ENCODE data around the gene ARHGAP6. TPM values are rescaled to one million over a fixed set of nuclear protein-coding genes. Genes with fewer than 3 reads are reported as not detected.

Gene ARHGAP6
- total RNA-seq, 6 experiments from 2014 or later = 0.51 to 1.0 (median 0.69) TPM

GRCh38 chrX:11205796-11206195 lies 459.9 kb downstream of the ARHGAP6 start:
- Mint-ChIP-seq H3K4me3 (no peak overlapping the region), H3K9me3 (no peaks in the 10 kb centered on the region), H3K36me3 (ENCODE audit: low read depth) (no peaks in the 10 kb centered on the region), H3K27ac (no peak overlapping the region), H3K4me1 (ENCODE audit: low read depth) (peaks cover 9% of the 10 kb centered on the region), H3K27me3 (ENCODE audit: insufficient read depth) (no peaks in the 10 kb centered on the region)
- no peak for DNase-seq
- no peak for TF ChIP-seq CTCF (IDR thresholded peaks at IDR 0.05)

- H3K27me3 Mint-ChIP-seq (ENCODE audit: insufficient read depth) = no peaks in the 10 kb centered on the region
- no peaks in the 10 kb centered on the region for H3K9me3 Mint-ChIP-seq
- H3K4me1 Mint-ChIP-seq (ENCODE audit: low read depth) = peaks cover 12% of the 10 kb centered on the region
- DNase-seq = no peak
- H3K27ac Mint-ChIP-seq = no peak overlapping the region
- TF ChIP-seq CTCF (IDR thresholded peaks at IDR 0.05) = no peak
- no peak overlapping the region for H3K4me3 Mint-ChIP-seq
- H3K36me3 Mint-ChIP-seq (ENCODE audit: low read depth) = no peaks in the 10 kb centered on the region
Observed at GRCh38 chrX:11197671-11198070, 468.0 kb downstream of the ARHGAP6 start.

- no peaks in the 10 kb centered on the region for H3K36me3 Mint-ChIP-seq (ENCODE audit: low read depth)
- no peak for DNase-seq
- no peak overlapping the region for H3K27ac Mint-ChIP-seq
- TF ChIP-seq CTCF (IDR thresholded peaks at IDR 0.05) = no peak
- H3K4me3 Mint-ChIP-seq = no peak overlapping the region
- H3K9me3 Mint-ChIP-seq = no peaks in the 10 kb centered on the region
- peaks cover 12% of the 10 kb centered on the region for H3K4me1 Mint-ChIP-seq (ENCODE audit: low read depth)
- H3K27me3 Mint-ChIP-seq (ENCODE audit: insufficient read depth) = no peaks in the 10 kb centered on the region
Observed at GRCh38 chrX:11196476-11196875, 469.2 kb downstream of the ARHGAP6 start.

- TF ChIP-seq CTCF (IDR thresholded peaks at IDR 0.05) = no peak
- no peak for DNase-seq
- Mint-ChIP-seq H3K4me1 (ENCODE audit: low read depth) (peaks cover 29% of the 10 kb centered on the region), H3K36me3 (ENCODE audit: low read depth) (no peaks in the 10 kb centered on the region), H3K27ac (no peak overlapping the region; the same call in 1 of the 2 replicates), H3K4me3 (no peak overlapping the region), H3K9me3 (no peaks in the 10 kb centered on the region), H3K27me3 (ENCODE audit: insufficient read depth) (no peaks in the 10 kb centered on the region)
Observed at GRCh38 chrX:11193035-11193469, 472.7 kb downstream of the ARHGAP6 start.

GRCh38 chrX:11190745-11191510 lies 474.8 kb downstream of the ARHGAP6 start:
- Mint-ChIP-seq H3K27me3 (ENCODE audit: insufficient read depth) (no peaks in the 10 kb centered on the region), H3K4me3 (no peak overlapping the region), H3K4me1 (ENCODE audit: low read depth) (peaks cover 39% of the 10 kb centered on the region), H3K27ac (no peak overlapping the region), H3K9me3 (no peaks in the 10 kb centered on the region), H3K36me3 (ENCODE audit: low read depth) (no peaks in the 10 kb centered on the region)
- no peak for DNase-seq
- TF ChIP-seq CTCF (IDR thresholded peaks at IDR 0.05) = no peak

Measured in HFFc6 (cell line).